ENCODE measurements around the gene MX2.
A peak's percentile ranks its signal among the peaks of the same experiment; 100 is the strongest.
"Not testable (repeated sequence)": the region's sequence is repeated elsewhere in the genome, so short reads cannot be mapped to it uniquely, and the experiment has no call there.

The MX2 gene

GRCh38 chr21:41361786-41362604, at the start of gene MX2:
Gene MX2 (plus strand): TSS chr21:41362027. CDS start chr21:41376907, 14,880 bp downstream.
- DNase-seq (ENCODE audit: low spot score): peak; percentile 10

- not testable (repeated sequence) for DNase-seq (ENCODE audit: low spot score)
Observed at GRCh38 chr21:41313285-41314164, 48.3 kb upstream of the MX2 start.

- no peak for DNase-seq (ENCODE audit: low spot score)
Observed at GRCh38 chr21:41315726-41316125, 46.1 kb upstream of the MX2 start.

GRCh38 chr21:41316200-41317062, 45.4 kb upstream of the MX2 start, which contains the start of gene FAM3B:
Gene FAM3B (plus strand): TSS chr21:41316801. CDS start chr21:41316880, 79 bp downstream.
- DNase-seq (ENCODE audit: low spot score): no peak

GRCh38 chr21:41317063-41317392, 44.8 kb upstream of the MX2 start:
- no peak for DNase-seq (ENCODE audit: low spot score)

GRCh38 chr21:41317458-41317857, 44.4 kb upstream of the MX2 start:
- no peak for DNase-seq (ENCODE audit: low spot score)

- DNase-seq (ENCODE audit: low spot score): no peak
Observed at GRCh38 chr21:41318218-41318617, 43.6 kb upstream of the MX2 start.

- DNase-seq (ENCODE audit: low spot score): no peak
Observed at GRCh38 chr21:41319273-41319672, 42.6 kb upstream of the MX2 start.

- no peak for DNase-seq (ENCODE audit: low spot score)
Observed at GRCh38 chr21:41321211-41321907, 40.5 kb upstream of the MX2 start.

GRCh38 chr21:41321908-41322495, 39.8 kb upstream of the MX2 start:
- no peak for DNase-seq (ENCODE audit: low spot score)

- DNase-seq (ENCODE audit: low spot score): no peak
Observed at GRCh38 chr21:41322496-41323382, 39.1 kb upstream of the MX2 start.

- DNase-seq (ENCODE audit: low spot score): no peak
Observed at GRCh38 chr21:41325138-41325912, 36.5 kb upstream of the MX2 start.

- no peak for DNase-seq (ENCODE audit: low spot score)
Observed at GRCh38 chr21:41326414-41327080, 35.3 kb upstream of the MX2 start.

GRCh38 chr21:41327753-41328152, 34.1 kb upstream of the MX2 start:
- DNase-seq (ENCODE audit: low spot score): no peak

GRCh38 chr21:41328660-41329607, 32.9 kb upstream of the MX2 start:
- no peak for DNase-seq (ENCODE audit: low spot score)

GRCh38 chr21:41333752-41334151, 28.1 kb upstream of the MX2 start:
- DNase-seq (ENCODE audit: low spot score): no peak

GRCh38 chr21:41337515-41337914, 24.3 kb upstream of the MX2 start:
- no peak for DNase-seq (ENCODE audit: low spot score)
